Ishikawa (cell line): ENCODE data around the gene ZBTB1.

Source experiments
- CEBPB ChIP-seq: IDR thresholded peaks from 2 replicates; pipeline ENCODE4 v1.6.1; 2012
- EGR1 ChIP-seq: IDR thresholded peaks from 2 replicates; pipeline ENCODE4 v1.6.1; 2012
- EP300 ChIP-seq: IDR thresholded peaks from 2 replicates; pipeline ENCODE4 v1.6.1; 2012; ENCODE audit warnings: borderline replicate concordance
- RAD21 ChIP-seq: IDR thresholded peaks from 2 replicates; pipeline ENCODE4 v1.6.1; 2012; ENCODE audit warnings: low read depth
- REST ChIP-seq: IDR thresholded peaks from 2 replicates; pipeline ENCODE4 v1.6.1; 2012; ENCODE audit warnings: low read depth, mild to moderate bottlenecking
- TAF1 ChIP-seq: IDR thresholded peaks from 2 replicates; pipeline ENCODE4 v1.6.1; 2012; ENCODE audit warnings: low read depth, mild to moderate bottlenecking
- TCF12 ChIP-seq: IDR thresholded peaks from 2 replicates; pipeline ENCODE4 v1.6.1; 2012; ENCODE audit warnings: low read depth
- TEAD4 ChIP-seq: IDR thresholded peaks from 2 replicates; pipeline ENCODE4 v1.6.1; 2012
- USF1 ChIP-seq: IDR thresholded peaks from 2 replicates; pipeline ENCODE4 v1.6.1; 2012
- YY1 ChIP-seq: IDR thresholded peaks from 2 replicates; pipeline ENCODE4 v1.6.1; 2012; ENCODE audit warnings: low read depth
- ZBTB7A ChIP-seq: IDR thresholded peaks from 2 replicates; pipeline ENCODE4 v1.6.1; 2012; ENCODE audit warnings: low read depth
- TF ChIP-seq, protein P1 (sequence below): IDR thresholded peaks from 2 replicates; pipeline ENCODE4 v1.6.1; 2012

- TF ChIP-seq, protein P1, sequence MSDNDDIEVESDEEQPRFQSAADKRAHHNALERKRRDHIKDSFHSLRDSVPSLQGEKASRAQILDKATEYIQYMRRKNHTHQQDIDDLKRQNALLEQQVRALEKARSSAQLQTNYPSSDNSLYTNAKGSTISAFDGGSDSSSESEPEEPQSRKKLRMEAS = no peak
- TF ChIP-seq TAF1 (no peak), EP300 (no peak), EGR1 (no peak), CEBPB (no peak), RAD21 (no peak), TEAD4 (no peak), REST (no peak), ZBTB7A (no peak), YY1 (no peak), USF1 (no peak), TCF12 (no peak)
These were observed 29.9 kb upstream of the ZBTB1 start for GRCh38 chr14:64474698-64475097.
